Prostate gland (tissue), 2 donors: ENCODE results near the gene GNPDA2. TPM values are rescaled to one million over a fixed set of nuclear protein-coding genes. Genes with fewer than 3 reads are reported as not detected.

Source experiments
- DNase-seq: peaks from one replicate; pipeline ENCODE4 v3.0.0-alpha.2; 2019; ENCODE audit warnings: low spot score
- H3K27ac ChIP-seq, 2 donors: fragments of 200-600 bp; sonication (generic); 2 replicates each; pipeline ENCODE4 v1.5.1; 2017 to 2019
- H3K27me3 ChIP-seq: fragments of 200-600 bp; sonication (generic); replicated peaks from 2 replicates; pipeline ENCODE4 v1.5.1; 2019; ENCODE audit not compliant: insufficient read depth
- H3K36me3 ChIP-seq, 2 donors: fragments of 200-600 bp; sonication (generic); 1 replicate in 1 of 2; 2 replicates in 1 of 2; pipeline versions ENCODE4 v1.5.1 to v1.8.1; 2017 to 2019
- H3K4me1 ChIP-seq: fragments of 200-600 bp; sonication (generic); replicated peaks from 2 replicates; pipeline ENCODE4 v1.5.1; 2019
- H3K4me3 ChIP-seq, 2 donors: fragments of 200-600 bp; sonication (generic); 2 replicates each; pipeline ENCODE4 v1.5.1; 2017 to 2019
- H3K9me3 ChIP-seq: fragments of 200-600 bp; sonication (generic); 2 replicates; pipeline ENCODE4 v1.5.1; 2017
- CTCF ChIP-seq, 4 experiments: fragments of 200-600 bp in 2 of 4; fragments of 450-650 bp in 2 of 4; sonication (generic) in 2 of 4; IDR thresholded peaks; 1 replicate in 3 of 4; 2 replicates in 1 of 4; pipeline ENCODE4 v1.5.1; 2016 to 2019; ENCODE audit warnings: antibody characterized with exemption in 4 of 4, mild to moderate bottlenecking in 2 of 4, moderate library complexity in 2 of 4
- POLR2A ChIP-seq: fragments of 450-650 bp; IDR thresholded peaks from one replicate; pipeline ENCODE4 v1.6.1; 2016; ENCODE audit warnings: antibody characterized with exemption, mild to moderate bottlenecking
- POLR2AphosphoS5 ChIP-seq: sonication (generic); formaldehyde crosslinking; IDR thresholded peaks from one replicate; pipeline ENCODE4 v1.6.1; 2017; ENCODE audit warnings: antibody characterized with exemption
- WGBS: methylation state at CpG from one replicate; pipeline ENCODE4 v1.1.5; 2018; 5-methylcytosine and 5-hydroxymethylcytosine counted together
- intact Hi-C: fragments of 100-400 bp; cut with DNase I; formaldehyde crosslinking; loops from one replicate; pipeline ENCODE4 v1.14.2; 2022
- total RNA-seq, 2 donors: library from RNA; depleted of rRNA; stranded (reverse); fragments of >200 nt; gene quantifications; one replicate each; pipeline ENCODE4 v1.1.0, GENCODE V29; 2016

GNPDA2 gene
- total RNA-seq, 2 donors from 2014 or later = 13.2 to 16.2 TPM

- peak; percentile 86 for DNase-seq
- intact Hi-C loops = loop anchor here (5.0 kb wide), 1 partner anchor 49 kb away; the partner anchor contains the start of gene GNPDA2
- peak; percentile 93 for TF ChIP-seq POLR2AphosphoS5
- peak in 2 of 4 experiments; percentile 1 for TF ChIP-seq CTCF (IDR thresholded peaks at IDR 0.05)
- peak; percentile 29 for TF ChIP-seq POLR2A
- under 1% methylated on average over 55 of the region's 57 CpGs for WGBS
- Histone ChIP-seq H3K4me1 (peaks cover 9% of the 10 kb centered on the region), H3K9me3 (no peaks in the 10 kb centered on the region), H3K4me3 (peak within 1 kb of the TSS; percentile 72 to 87), H3K27me3 (no peaks in the 10 kb centered on the region), H3K36me3 (no peaks in the 10 kb centered on the region), H3K27ac (peak within 1 kb of the TSS; percentile 85)
Measured at GRCh38 chr4:44678094-44679041, 48.0 kb downstream of the GNPDA2 start, which contains the start of gene GUF1. TSS of gene GUF1 (plus strand) at chr4:44678420. CDS start at chr4:44678623, 203 bp downstream.

- 53% methylated on average over 5 of the region's 5 CpGs for WGBS
- H3K4me3 ChIP-seq = no peak overlapping the region
- no peak for DNase-seq
- no peaks in the 10 kb centered on the region for H3K27me3 ChIP-seq
- H3K27ac ChIP-seq = no peak overlapping the region
- no peaks in the 10 kb centered on the region for H3K9me3 ChIP-seq
- intact Hi-C loops = loop anchor here (5.0 kb wide), 1 partner anchor 52 kb away; the partner anchor contains the start of gene GNPDA2
- no peak for TF ChIP-seq CTCF (IDR thresholded peaks at IDR 0.05)
- TF ChIP-seq POLR2AphosphoS5 = no peak
- TF ChIP-seq POLR2A = no peak
- H3K36me3 ChIP-seq = no peaks in the 10 kb centered on the region
- H3K4me1 ChIP-seq = peaks cover 7% of the 10 kb centered on the region
Measured at GRCh38 chr4:44675366-44675765, 51.0 kb downstream of the GNPDA2 start.

- no peaks in the 10 kb centered on the region for H3K9me3 ChIP-seq
- intact Hi-C loops = no loop called here
- H3K27me3 ChIP-seq = no peaks in the 10 kb centered on the region
- no peak for TF ChIP-seq CTCF (IDR thresholded peaks at IDR 0.05)
- TF ChIP-seq POLR2A = no peak
- TF ChIP-seq POLR2AphosphoS5 = no peak
- H3K4me1 ChIP-seq = no peaks in the 10 kb centered on the region
- H3K36me3 ChIP-seq = no peaks in the 10 kb centered on the region
- no peak overlapping the region for H3K4me3 ChIP-seq
- H3K27ac ChIP-seq = no peak overlapping the region
- WGBS = 89% methylated on average over 1 of the region's 1 CpG
- no peak for DNase-seq
Measured at GRCh38 chr4:44674471-44674870, 51.9 kb downstream of the GNPDA2 start.

- intact Hi-C loops = no loop called here
- H3K4me1 ChIP-seq = no peaks in the 10 kb centered on the region
- no peak overlapping the region for H3K4me3 ChIP-seq
- H3K36me3 ChIP-seq = no peaks in the 10 kb centered on the region
- H3K27me3 ChIP-seq = no peaks in the 10 kb centered on the region
- H3K27ac ChIP-seq = no peak overlapping the region
- DNase-seq = no peak
- no peak for TF ChIP-seq POLR2AphosphoS5
- TF ChIP-seq CTCF (IDR thresholded peaks at IDR 0.05) = no peak
- no peak for TF ChIP-seq POLR2A
- WGBS = 94% methylated on average over 3 of the region's 3 CpGs
- H3K9me3 ChIP-seq = no peaks in the 10 kb centered on the region
Measured at GRCh38 chr4:44671636-44672035, 54.7 kb downstream of the GNPDA2 start.
